DLD1 (cell line): Measurements from ENCODE around the gene HRC.

Experiments
- in situ Hi-C: cut with HindIII; loops from 2 replicates; pipeline ENCODE4 v1.10.0; 2017; ENCODE audit warnings: low sequenced_read_pairs

HRC gene

GRCh38 chr19:49117677-49118564 is 37.3 kb downstream of the HRC start:
- in situ Hi-C loops: no loop called here

- in situ Hi-C loops: no loop called here
These were observed 38.7 kb downstream of the HRC start for GRCh38 chr19:49116544-49116943.

- in situ Hi-C loops: no loop called here
These were observed 40.4 kb downstream of the HRC start for GRCh38 chr19:49114630-49115363.

- in situ Hi-C loops: no loop called here
These were observed 41.2 kb downstream of the HRC start, which contains the start of gene LIN7B for GRCh38 chr19:49113762-49114629. Gene LIN7B, plus strand, starts transcription at chr19:49114370. Its CDS starts 35 bp downstream, at chr19:49114405.

- in situ Hi-C loops: no loop called here
These were observed 43.8 kb downstream of the HRC start for GRCh38 chr19:49111218-49111998.

- in situ Hi-C loops: no loop called here
These were observed 44.6 kb downstream of the HRC start for GRCh38 chr19:49110567-49110966.

- in situ Hi-C loops: no loop called here
These were observed 45.5 kb downstream of the HRC start for GRCh38 chr19:49109569-49110233.

GRCh38 chr19:49109051-49109450 is 46.1 kb downstream of the HRC start:
- in situ Hi-C loops: no loop called here

GRCh38 chr19:49107625-49108459 is 47.4 kb downstream of the HRC start:
- in situ Hi-C loops: no loop called here

GRCh38 chr19:49106648-49107135 is 48.5 kb downstream of the HRC start:
- in situ Hi-C loops: no loop called here

- in situ Hi-C loops: no loop called here
These were observed 50.8 kb downstream of the HRC start for GRCh38 chr19:49104229-49104864.

GRCh38 chr19:49103331-49104085 is 51.7 kb downstream of the HRC start:
- in situ Hi-C loops: no loop called here

- in situ Hi-C loops: no loop called here
These were observed 52.9 kb downstream of the HRC start for GRCh38 chr19:49102303-49102702.
